HG03439 (cell line): Measurements from ENCODE around the gene LTC4S.
"Not testable (repeated sequence)": the region's sequence is repeated elsewhere in the genome, so short reads cannot be mapped to it uniquely, and the experiment has no call there.

Experiments used
- ATAC-seq: cut with Tn5 transposase; IDR thresholded peaks from one replicate; pipeline ENCODE4 v1.9.1; 2021; ENCODE audit warnings: mild to moderate bottlenecking, moderate library complexity; ENCODE audit not compliant: unreplicated experiment

The LTC4S gene

GRCh38 chr5:179769271-179769670 is 24.5 kb upstream of the LTC4S start:
- no peak for ATAC-seq

GRCh38 chr5:179769796-179770195 is 24.0 kb upstream of the LTC4S start:
- ATAC-seq = no peak

- ATAC-seq = no peak
Observed at GRCh38 chr5:179771311-179771895, 22.4 kb upstream of the LTC4S start.

- ATAC-seq = no peak
Observed at GRCh38 chr5:179772351-179772750, 21.4 kb upstream of the LTC4S start.

- ATAC-seq = no peak
Observed at GRCh38 chr5:179773686-179774040, 20.1 kb upstream of the LTC4S start.

- no peak for ATAC-seq
Observed at GRCh38 chr5:179774442-179774841, 19.3 kb upstream of the LTC4S start.

- no peak for ATAC-seq
Observed at GRCh38 chr5:179776411-179776938, 17.3 kb upstream of the LTC4S start.

GRCh38 chr5:179777456-179777855 is 16.3 kb upstream of the LTC4S start:
- ATAC-seq = no peak

- no peak for ATAC-seq
Observed at GRCh38 chr5:179777909-179778308, 15.9 kb upstream of the LTC4S start.

- ATAC-seq = no peak
Observed at GRCh38 chr5:179778591-179778990, 15.2 kb upstream of the LTC4S start.

- no peak for ATAC-seq
Observed at GRCh38 chr5:179779826-179780225, 14.0 kb upstream of the LTC4S start.

GRCh38 chr5:179780362-179780761 is 13.4 kb upstream of the LTC4S start:
- ATAC-seq = no peak

GRCh38 chr5:179781846-179782245 is 11.9 kb upstream of the LTC4S start:
- no peak for ATAC-seq

GRCh38 chr5:179783128-179783527 is 10.7 kb upstream of the LTC4S start:
- ATAC-seq = no peak

- ATAC-seq = no peak
Observed at GRCh38 chr5:179786861-179787260, 6.9 kb upstream of the LTC4S start.

- ATAC-seq = no peak
Observed at GRCh38 chr5:179788193-179788854, 5.5 kb upstream of the LTC4S start.

- ATAC-seq = not testable (repeated sequence)
Observed at GRCh38 chr5:179789278-179789677, 4.5 kb upstream of the LTC4S start.

GRCh38 chr5:179791881-179792611 is 1.7 kb upstream of the LTC4S start:
- no peak for ATAC-seq

GRCh38 chr5:179792612-179793467 is 946 bp upstream of the LTC4S start:
- ATAC-seq = no peak

- ATAC-seq = no peak
Observed at GRCh38 chr5:179794171-179794570, 385 bp downstream of the LTC4S start.

- no peak for ATAC-seq
Observed at GRCh38 chr5:179794575-179794974, 789 bp downstream of the LTC4S start.
